Stimulated activated CD4-positive, alpha-beta T cell treated with anti-CD3 and anti-CD28 coated beads, Interleukin-12 subunit alpha, Interleukin-12 subunit beta, amount 100 ng/mL, for 48 hours (primary cell): ENCODE measurements around the gene KLHL40.

Experiments used
- DNase-seq, 3 donors: peaks; one replicate each; pipeline ENCODE4 v3.0.0-alpha.2; 2020; ENCODE audit warnings: low read depth in 2 of 3, low spot score in 1 of 3

The KLHL40 gene

GRCh38 chr3:42668413-42668760 lies 16.9 kb upstream of the KLHL40 start:
- DNase-seq: no peak

DNA sequence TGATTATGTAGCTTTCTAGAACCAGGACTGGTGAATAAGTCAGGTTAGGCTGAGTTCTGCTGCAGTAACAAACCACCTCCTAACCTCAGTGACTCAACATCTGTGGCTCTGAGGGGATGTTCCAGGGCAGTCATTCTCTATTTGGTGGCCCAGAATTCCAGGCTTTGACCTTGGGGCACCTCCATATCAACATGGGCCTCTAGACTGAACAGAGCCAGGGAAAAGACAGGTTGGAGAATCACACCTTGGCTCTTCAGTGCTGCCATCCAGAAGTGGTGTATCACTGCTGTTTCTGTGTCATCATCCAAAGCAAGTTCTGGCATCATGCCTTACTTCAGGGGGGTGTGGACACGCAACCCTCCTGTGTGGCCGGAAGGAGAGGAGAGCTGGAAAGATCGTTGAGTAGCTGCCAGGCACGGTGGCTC lies 16.5 kb upstream of the KLHL40 start:
- DNase-seq: no peak

DNA sequence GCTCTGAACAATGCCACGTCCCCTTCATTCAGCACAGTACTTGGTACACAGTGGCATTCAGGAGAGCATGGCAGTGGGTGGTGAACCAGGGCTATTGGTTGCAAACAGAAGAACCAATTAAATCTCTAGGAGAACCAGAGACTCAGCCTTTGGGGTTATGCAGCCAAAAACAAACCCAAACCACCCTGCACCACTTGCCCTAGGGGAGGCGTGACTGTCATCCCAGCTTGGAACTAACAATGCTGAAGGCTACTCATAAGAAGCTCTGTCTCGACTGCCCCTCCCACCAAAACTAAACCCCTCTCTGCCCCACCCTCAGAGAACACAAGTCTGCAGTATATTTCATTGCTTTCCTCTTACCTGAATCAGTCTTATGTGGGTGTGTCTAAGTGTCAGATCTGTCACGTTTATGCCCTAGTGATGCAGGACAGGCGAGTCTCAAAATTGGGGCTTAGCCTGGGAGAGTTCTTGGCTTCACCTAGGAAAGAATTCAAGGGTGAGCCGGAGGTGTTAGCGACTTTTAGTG lies 15.2 kb upstream of the KLHL40 start:
- DNase-seq: no peak

DNA sequence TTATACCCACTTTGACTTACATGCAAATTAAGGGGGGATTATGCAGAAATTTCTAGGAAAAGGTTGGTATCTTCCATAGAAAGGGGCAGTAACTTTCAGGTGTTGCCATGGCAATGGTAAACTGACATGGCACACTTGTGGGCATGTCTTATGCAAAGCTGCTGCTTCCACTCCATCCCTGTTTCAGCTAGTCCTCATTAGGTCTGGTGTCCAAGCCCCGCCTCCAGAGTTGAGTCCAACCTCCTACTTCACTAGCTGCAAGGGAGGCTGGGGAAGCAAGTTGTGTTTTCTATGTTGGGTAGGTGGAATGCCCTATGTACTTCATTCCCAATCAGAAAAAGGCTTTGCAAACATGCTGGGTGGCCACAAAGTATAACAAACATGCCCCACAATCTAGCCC lies 14.7 kb upstream of the KLHL40 start:
- no peak for DNase-seq

DNA sequence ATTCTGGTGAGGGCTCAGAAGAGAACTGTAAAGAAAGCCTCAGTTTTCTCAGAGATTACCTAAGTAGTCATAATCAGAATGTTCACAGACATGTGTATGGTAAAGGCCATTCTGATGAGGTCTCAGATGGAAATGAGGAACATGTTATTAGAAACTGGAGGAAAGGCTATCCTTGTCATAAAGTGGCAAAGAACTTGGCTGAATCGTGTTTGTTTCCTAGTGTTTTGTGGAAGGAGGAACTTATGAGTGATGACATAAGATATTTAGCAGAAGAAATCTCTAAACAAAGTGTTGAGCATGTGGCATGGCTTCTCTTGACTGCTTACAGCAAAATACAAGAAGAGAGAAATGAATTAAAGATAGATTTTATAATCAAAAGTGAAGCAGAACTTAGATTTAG lies 12.8 kb upstream of the KLHL40 start:
- DNase-seq: no peak

- DNase-seq: no peak
Observed at GRCh38 chr3:42673082-42673481, 12.3 kb upstream of the KLHL40 start.

GRCh38 chr3:42674146-42674545 lies 11.2 kb upstream of the KLHL40 start:
- no peak for DNase-seq

GRCh38 chr3:42675909-42676308 lies 9.4 kb upstream of the KLHL40 start:
- no peak for DNase-seq

GRCh38 chr3:42678447-42678846 lies 6.9 kb upstream of the KLHL40 start:
- DNase-seq: no peak

GRCh38 chr3:42680271-42680670 lies 5.1 kb upstream of the KLHL40 start:
- DNase-seq: no peak

GRCh38 chr3:42680806-42681205 lies 4.5 kb upstream of the KLHL40 start:
- DNase-seq: no peak

- no peak for DNase-seq
Observed at GRCh38 chr3:42681361-42682038, 3.8 kb upstream of the KLHL40 start.

DNA sequence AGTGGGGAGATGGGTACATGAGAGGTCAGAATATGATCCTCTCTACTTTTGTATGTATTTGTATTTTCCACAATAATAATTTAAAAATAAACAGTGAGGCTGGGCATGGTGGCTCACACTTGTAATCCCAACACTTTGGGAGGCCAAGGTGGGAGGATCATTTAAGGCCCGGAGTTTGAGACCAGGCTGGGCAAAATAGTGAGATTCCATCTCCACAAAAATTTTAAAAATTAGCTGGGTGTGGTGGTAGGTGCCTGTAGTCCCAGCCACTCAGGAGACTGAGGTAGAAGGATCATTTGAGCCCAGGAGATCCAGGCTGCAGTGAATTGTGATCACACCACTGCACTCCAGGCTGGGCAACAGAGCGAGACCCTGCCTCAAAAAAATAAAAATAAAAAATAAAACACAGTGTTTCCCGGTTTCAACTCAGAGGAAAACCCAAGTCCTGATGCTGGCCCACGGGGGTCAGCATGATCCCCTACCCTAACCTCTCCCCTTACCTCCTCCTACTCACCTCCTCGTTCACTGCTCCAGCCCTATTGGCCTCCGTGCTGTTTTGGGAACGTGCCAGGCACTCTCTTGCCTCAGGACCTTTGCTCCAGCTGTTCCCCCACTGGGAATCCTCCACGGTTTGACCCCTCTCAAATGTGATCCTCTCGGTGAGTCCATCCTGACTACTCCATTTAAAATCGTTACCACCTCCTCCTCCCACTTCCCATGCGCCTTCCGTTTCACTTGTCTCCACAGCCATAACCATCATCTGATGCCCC lies 2.9 kb upstream of the KLHL40 start:
- DNase-seq: no peak

- peak; percentile 48 to 58 (median 56) for DNase-seq
Observed at GRCh38 chr3:42683875-42684598, 1.3 kb upstream of the KLHL40 start.

DNA sequence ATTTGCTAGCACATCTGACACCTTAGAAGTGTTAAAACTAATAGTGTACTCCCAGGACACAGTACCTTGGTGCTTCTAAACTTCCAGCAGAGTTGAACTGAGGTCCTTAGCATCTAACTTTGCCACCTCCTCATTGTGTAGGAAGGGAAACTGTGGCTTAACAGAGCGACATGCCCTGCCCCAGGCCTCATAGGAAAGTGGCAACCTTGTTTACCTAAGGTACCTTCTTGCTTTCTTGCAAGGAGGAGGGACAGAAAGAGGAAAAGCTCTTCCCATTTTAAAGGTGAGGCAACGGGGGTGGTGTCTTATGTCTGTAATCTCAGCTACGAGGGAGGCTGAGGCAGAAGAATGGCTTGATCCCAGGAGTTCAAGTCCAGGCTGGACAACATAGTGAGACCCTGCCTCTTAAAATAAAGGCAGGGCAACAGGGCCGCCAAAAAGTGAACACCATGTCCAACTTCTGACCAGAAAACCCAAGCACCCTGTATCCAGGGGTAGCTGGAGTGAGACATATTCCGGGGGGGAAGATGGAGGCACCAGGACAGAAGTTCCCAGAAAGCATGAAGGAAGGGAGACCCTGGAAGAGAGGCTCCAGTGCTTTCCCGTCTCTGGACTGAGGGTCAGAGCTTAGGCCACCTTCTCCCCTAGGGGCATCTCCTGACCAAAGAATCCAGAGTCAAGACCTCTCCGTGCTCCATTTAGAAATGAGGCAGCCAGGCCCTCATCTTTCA lies 540 bp upstream of the KLHL40 start:
- DNase-seq: no peak

GRCh38 chr3:42685891-42686820 lies 819 bp downstream of the KLHL40 start:
- no peak for DNase-seq

DNA sequence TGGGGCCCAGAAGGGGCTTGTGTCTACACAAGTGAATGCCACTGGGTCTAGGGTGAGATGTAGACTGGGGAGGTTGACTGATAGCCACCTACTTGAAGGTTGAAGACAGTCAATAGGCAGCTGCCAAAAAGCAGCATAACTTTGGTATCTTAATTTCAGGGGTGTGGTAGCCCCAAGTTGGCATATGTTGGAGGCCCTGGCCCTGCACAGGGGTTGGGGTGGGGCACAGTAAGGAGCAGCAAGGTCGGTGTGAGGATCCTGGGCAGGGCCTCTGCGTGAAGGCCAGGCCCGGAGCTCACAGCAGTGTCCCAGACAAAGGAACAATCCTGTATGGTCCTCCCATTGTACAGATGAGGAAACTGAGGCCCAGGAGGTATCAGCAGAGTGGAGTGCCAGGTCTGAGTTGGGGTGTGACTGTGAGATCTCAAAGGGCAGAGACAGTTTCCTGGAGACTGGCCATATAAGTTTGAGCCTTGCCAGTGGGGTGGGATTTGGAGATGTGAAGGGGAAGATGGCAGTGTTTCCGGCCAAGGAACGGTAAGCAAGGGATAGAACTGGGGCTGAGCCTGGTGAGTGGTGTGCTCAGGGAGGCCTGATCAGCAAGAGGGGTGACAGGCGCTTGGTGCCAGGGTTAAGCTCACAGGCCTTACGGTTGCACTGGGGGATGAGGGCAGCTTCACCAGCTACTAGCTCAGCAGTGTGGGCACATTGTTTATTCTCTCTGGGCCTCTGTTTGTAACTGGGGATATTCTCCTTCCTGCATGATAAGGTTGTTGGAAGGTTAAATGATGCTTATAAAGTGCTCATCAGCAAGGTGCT lies 1.7 kb downstream of the KLHL40 start:
- no peak for DNase-seq

DNA sequence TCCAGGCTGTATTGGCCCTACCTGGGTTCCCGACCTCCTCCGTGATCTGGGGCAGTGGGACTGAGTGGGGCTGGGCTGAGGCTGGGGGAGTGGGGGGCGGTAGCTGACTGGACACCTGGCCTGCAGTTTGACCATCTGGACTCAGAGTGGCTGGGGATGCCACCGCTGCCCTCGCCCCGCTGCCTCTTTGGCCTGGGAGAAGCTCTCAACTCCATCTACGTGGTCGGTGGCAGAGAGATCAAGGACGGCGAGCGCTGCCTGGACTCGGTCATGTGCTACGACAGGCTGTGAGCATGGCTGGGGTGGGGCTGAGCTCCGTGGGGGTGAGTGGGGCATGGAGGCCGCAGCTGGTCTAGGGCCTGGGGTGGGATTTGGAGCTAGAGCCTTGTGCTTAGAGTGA lies 2.7 kb downstream of the KLHL40 start:
- DNase-seq: no peak
